Measurements from ENCODE around the gene ALDH9A1. TPM values are rescaled to one million over a fixed set of nuclear protein-coding genes. Genes with fewer than 3 reads are reported as not detected.
"Not testable (repeated sequence)": the region's sequence is repeated elsewhere in the genome, so short reads cannot be mapped to it uniquely, and the experiment has no call there.

The ALDH9A1 gene
- total RNA-seq, 4 donors from 2014 or later = 66.5 to 176 (median 131) TPM

DNA sequence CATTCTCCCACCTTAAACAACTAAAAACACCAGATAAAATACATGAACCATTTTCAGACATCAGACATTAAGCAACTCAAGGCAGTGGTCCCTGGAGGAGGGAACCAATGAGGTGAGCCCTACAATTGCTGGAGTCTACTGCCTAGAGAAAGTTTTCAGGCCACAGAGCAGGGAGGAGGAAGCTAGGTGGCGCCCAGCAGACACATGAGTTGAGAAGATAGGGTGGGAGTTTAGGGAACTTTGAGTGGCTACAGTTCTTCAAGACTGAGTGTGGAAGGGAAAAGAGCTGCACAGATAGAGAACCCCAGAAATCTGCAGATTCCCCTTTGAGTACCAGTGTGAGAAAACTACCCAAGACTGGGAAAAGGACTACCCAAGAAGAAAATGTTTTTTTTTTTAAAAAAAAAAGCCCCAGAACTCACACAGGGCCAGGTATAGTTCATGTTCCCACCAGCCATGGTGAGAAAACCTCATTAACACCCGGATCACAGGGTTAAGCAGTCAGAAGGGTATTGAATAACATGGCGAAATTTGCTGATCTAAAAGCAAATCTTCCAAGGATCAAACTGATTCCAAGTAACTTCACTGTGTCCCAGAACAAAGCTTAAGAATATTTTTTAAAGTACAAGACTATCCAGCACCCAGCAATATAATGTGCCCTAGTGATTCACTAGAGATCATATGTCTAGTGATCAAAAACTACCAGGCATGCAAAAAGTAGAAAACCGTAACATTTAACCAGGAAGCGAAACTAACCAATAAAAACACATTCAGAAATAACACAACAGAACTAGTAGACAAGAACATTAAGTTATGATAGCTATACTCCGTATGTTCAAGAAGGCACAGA is 12.0 kb downstream of the ALDH9A1 start:
- TF ChIP-seq, protein P1, sequence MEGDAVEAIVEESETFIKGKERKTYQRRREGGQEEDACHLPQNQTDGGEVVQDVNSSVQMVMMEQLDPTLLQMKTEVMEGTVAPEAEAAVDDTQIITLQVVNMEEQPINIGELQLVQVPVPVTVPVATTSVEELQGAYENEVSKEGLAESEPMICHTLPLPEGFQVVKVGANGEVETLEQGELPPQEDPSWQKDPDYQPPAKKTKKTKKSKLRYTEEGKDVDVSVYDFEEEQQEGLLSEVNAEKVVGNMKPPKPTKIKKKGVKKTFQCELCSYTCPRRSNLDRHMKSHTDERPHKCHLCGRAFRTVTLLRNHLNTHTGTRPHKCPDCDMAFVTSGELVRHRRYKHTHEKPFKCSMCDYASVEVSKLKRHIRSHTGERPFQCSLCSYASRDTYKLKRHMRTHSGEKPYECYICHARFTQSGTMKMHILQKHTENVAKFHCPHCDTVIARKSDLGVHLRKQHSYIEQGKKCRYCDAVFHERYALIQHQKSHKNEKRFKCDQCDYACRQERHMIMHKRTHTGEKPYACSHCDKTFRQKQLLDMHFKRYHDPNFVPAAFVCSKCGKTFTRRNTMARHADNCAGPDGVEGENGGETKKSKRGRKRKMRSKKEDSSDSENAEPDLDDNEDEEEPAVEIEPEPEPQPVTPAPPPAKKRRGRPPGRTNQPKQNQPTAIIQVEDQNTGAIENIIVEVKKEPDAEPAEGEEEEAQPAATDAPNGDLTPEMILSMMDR (IDR thresholded peaks at IDR 0.05) = no peak
- no peak for ATAC-seq (ENCODE audit: low FRiP score)
- no peak for DNase-seq (ENCODE audit: low spot score)

DNA sequence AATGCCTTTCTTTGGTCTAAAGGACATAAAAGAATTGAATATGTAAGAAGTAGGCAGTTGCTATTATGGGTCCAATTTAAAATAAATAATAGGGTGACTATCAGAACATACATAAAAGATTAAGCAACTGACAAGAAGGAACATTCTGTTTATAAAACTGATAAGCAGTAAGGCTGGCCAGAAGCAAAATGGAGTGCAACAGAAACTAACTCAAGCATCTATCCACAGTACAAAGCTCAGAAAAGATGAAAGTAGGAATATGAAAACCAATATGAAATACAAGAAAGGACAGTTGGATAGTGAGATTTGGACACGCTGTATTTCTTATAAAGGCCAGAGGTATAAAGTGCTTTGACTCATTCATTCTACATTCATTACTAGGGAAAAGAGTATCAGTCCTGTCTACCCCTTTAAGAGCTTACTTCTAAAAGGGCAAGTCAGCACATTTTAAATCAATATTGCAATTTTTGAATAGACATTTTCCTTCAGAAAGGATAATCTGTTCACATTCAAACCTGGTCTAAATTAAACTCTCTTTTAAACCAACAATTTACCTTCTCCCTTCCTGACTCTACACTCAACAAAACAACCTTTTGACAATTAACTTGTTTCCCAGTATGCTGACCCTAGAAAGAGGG is 14.4 kb downstream of the ALDH9A1 start:
- TF ChIP-seq, protein P1 (IDR thresholded peaks at IDR 0.05) = no peak
- DNase-seq (ENCODE audit: low spot score) = no peak
- no peak for ATAC-seq (ENCODE audit: low FRiP score)

DNA sequence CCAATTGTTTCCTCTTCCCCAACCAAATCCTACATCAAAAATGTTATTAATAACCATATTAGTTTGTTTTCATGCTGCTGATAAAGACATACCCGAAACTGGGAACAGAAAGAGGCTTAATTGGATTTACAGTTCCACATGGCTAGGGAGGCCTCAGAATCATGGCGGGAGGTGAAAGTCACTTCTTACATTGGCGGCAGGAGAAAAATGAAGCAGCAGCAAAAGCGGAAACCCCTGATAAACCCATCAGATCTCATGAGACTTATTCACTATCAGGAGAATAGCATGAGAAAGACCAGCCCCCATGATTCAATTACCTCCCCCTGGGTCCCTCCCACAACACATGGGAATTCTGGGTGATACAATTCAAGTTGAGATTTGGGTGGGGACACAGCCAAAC is 17.6 kb downstream of the ALDH9A1 start:
- ATAC-seq (ENCODE audit: low FRiP score) = not testable (repeated sequence)

DNA sequence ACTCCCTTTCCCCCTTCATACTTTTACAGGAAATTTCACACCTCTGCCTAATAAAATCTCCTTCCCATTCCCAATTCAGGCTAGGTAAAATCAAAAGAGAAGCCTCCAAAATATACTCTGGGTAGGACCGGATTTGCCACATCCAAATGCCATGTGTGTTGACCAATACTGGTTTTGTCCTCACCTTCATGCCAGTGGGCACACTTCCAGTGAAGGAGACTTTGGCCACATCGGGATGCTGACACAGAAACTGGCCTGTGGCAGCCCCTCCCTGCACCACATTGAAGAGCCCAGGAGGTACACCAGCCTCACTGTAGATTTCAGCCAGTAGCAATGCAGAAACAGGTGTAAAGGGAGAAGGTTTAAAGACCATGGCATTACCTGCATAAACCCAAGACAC is 18.1 kb downstream of the ALDH9A1 start:
- ATAC-seq (ENCODE audit: low FRiP score) = no peak
- no peak for DNase-seq (ENCODE audit: low spot score)
- TF ChIP-seq, protein P1 (IDR thresholded peaks at IDR 0.05) = no peak

More for the DNA sequence above, 17.6 kb downstream of the ALDH9A1 start:
- not testable (repeated sequence) for DNase-seq (ENCODE audit: low spot score)

DNA sequence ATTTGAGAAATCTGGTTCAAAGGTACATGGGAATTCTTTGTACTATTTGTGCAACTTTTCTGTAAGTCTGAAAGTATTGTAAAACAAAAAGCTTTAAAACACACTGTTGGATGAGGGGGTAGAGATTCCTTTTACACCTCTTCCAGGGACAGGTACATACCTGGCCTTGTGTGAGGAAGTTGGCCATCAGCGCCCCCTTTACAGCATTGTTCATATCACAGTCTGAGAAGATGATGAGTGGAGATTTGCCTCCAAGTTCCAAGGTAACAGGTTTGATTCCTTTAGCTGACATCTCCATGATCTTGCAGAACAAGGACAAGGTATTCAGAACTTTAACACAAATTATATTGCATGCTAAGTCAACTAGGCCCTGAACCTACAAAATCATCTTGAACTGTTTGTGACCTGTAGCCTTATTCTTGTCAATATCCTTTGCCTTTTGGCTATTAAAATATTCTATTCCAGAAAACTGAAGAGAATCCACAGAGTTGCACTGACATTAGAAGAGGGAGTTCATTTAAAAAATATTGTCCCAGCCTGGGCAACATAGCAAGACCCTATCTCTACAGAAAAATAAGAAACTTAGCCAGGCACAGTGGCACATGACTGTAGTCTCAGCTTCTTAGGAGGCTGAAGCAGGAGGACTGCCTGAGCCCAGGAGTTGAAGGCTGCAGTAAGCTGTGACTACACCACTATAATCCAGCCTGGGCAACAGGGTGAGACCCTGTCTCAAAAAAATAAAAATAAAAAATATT is 18.9 kb downstream of the ALDH9A1 start:
- ATAC-seq (ENCODE audit: low FRiP score) (no peak), DNase-seq (ENCODE audit: low spot score) (no peak)
- TF ChIP-seq, protein P1 (IDR thresholded peaks at IDR 0.05) = no peak

DNA sequence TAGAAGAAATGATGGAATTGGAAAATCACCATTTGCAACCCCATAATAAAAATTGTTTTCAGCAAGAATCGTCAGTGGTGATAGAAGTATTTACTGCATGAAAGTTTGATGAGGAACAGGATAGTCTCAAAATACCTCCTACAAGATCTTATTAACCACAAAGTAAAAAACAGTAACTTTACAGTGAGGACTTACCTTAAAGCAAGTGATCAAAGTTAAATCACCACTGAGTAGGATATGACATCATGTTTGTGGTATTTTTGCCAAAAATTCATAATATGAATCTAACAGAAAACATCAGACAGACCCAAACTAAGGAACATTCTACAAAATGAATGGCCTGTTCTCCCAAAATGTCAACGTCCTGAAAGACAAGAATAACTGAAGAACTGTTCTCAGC is 19.9 kb downstream of the ALDH9A1 start:
- no peak for ATAC-seq (ENCODE audit: low FRiP score)
- TF ChIP-seq, protein P1 (IDR thresholded peaks at IDR 0.05) = no peak

DNA sequence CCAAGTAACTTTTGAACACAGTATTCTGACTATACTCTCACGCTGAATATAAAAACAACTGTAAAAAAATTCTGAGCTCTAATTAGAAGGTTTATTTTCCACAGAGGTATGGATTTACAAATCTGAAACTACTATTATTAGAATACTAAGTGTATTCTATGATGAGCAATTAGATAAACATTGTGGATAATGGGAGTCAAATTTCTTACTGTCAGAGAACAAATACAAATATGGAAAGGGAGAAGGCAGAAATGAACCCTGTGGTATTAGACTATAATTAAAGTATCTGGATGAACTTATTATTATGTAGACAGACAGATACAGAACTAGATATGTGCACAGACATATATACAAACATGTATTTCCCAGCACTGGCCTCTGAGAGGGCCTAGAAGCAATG is 22.6 kb downstream of the ALDH9A1 start:
- TF ChIP-seq, protein P1 (IDR thresholded peaks at IDR 0.05) = no peak
- DNase-seq (ENCODE audit: low spot score) (no peak), ATAC-seq (ENCODE audit: low FRiP score) (no peak)

More for the DNA sequence above, 19.9 kb downstream of the ALDH9A1 start:
- DNase-seq (ENCODE audit: low spot score) = no peak

Data from omental fat pad (tissue), 4 donors.